Sigmoid colon (tissue), 7 donors: Measurements from ENCODE around the gene FAM83B. TPM values are rescaled to one million over a fixed set of nuclear protein-coding genes. Genes with fewer than 3 reads are reported as not detected.

Source experiments
- DNase-seq: peaks from one replicate; pipeline ENCODE4 v3.0.0-alpha.2; 2019
- H3K27ac ChIP-seq, 4 donors: fragments of 200-600 bp; sonication (generic); one replicate each; pipeline ENCODE4 v1.5.1; 2016 to 2019; ENCODE audit warnings: mild to moderate bottlenecking in 1 of 4
- H3K27me3 ChIP-seq, 3 donors: fragments of 200-600 bp; sonication (generic); one replicate each; pipeline ENCODE4 v1.5.1; 2019; ENCODE audit warnings: mild to moderate bottlenecking in 1 of 3
- H3K36me3 ChIP-seq, 4 donors: fragments of 200-600 bp; sonication (generic); one replicate each; pipeline ENCODE4 v1.5.1; 2016 to 2019
- H3K4me1 ChIP-seq, 4 donors: fragments of 200-600 bp; sonication (generic); one replicate each; pipeline ENCODE4 v1.5.1; 2017 to 2019
- H3K4me3 ChIP-seq, 4 donors: fragments of 200-600 bp; sonication (generic); one replicate each; pipeline ENCODE4 v1.5.1; 2017 to 2019; ENCODE audit warnings: mild to moderate bottlenecking in 2 of 4, moderate library complexity in 1 of 4
- H3K9me3 ChIP-seq, 4 donors: fragments of 200-600 bp in 3 of 4; sonication (generic) in 3 of 4; one replicate each; pipeline versions ENCODE4 v1.5.1 to v1.6.1; 2013 to 2019
- CTCF ChIP-seq, 4 experiments: fragments of 450-650 bp in 3 of 4; fragments of 200-600 bp in 1 of 4; IDR thresholded peaks; one replicate each; pipeline ENCODE4 v1.5.1; 2016 to 2019; ENCODE audit warnings: antibody characterized with exemption in 4 of 4, mild to moderate bottlenecking in 3 of 4, moderate library complexity in 2 of 4
- EP300 ChIP-seq, 4 donors: sonication (generic); formaldehyde crosslinking; IDR thresholded peaks; one replicate each; pipeline ENCODE4 v1.6.1; 2017; ENCODE audit warnings: antibody characterized with exemption in 4 of 4
- POLR2A ChIP-seq, 2 donors: fragments of 450-650 bp; IDR thresholded peaks; one replicate each; pipeline ENCODE4 v1.6.1; 2016; ENCODE audit warnings: antibody characterized with exemption in 2 of 2, mild to moderate bottlenecking in 2 of 2, moderate library complexity in 2 of 2
- POLR2AphosphoS5 ChIP-seq, 4 donors: sonication (generic); formaldehyde crosslinking; IDR thresholded peaks; one replicate each; pipeline ENCODE4 v1.6.1; 2017; ENCODE audit warnings: antibody characterized with exemption in 4 of 4
- WGBS, 2 donors: extraction: QIAGEN DNeasy Blood & Tissue Kit; methylation state at CpG; one replicate each; pipeline ENCODE4 v1.1.7; 2013; 5-methylcytosine and 5-hydroxymethylcytosine counted together
- intact Hi-C: fragments of 100-400 bp; cut with DNase I; formaldehyde crosslinking; loops from one replicate; pipeline ENCODE4 v1.15.1; 2023
- polyA plus RNA-seq, 3 donors: library from polyadenylated mRNA; stranded (reverse); fragments of 200-250 nt; gene quantifications; one replicate each; pipeline ENCODE4 v1.2.3, GENCODE V29; 2013
- total RNA-seq, 4 donors: library from RNA; depleted of rRNA; stranded (reverse); fragments of >200 nt; gene quantifications; one replicate each; pipeline ENCODE4 v1.1.0, GENCODE V29; 2016
- donor health status: healthy with polysubstance abuse.
- donor health status: Bipolar disorder and iron deficiency.
- donor health status: healthy.

Gene FAM83B
- total and polyA plus RNA-seq, 7 donors: under 0.01 to 5.1 (median 4.2) TPM; not detected in 3

GRCh38 chr6:54864272-54864671 lies 17.7 kb downstream of the FAM83B start:
- intact Hi-C loops: no loop called here
- H3K36me3 ChIP-seq: no peaks in the 10 kb centered on the region
- H3K4me1 ChIP-seq: no peaks in the 10 kb centered on the region
- no peak for DNase-seq
- H3K27ac ChIP-seq: no peak overlapping the region
- no peaks in the 10 kb centered on the region for H3K9me3 ChIP-seq
- no peak for TF ChIP-seq EP300 (IDR thresholded peaks at IDR 0.05)
- no peak for TF ChIP-seq POLR2AphosphoS5 (IDR thresholded peaks at IDR 0.05)
- no peak for TF ChIP-seq POLR2A (IDR thresholded peaks at IDR 0.05)
- TF ChIP-seq CTCF (IDR thresholded peaks at IDR 0.05): no peak
- 35 to 70% methylated on average over 2 of the region's 2 CpGs for WGBS, 2 donors
- no peak overlapping the region for H3K4me3 ChIP-seq
- H3K27me3 ChIP-seq: no peaks in the 10 kb centered on the region

- Histone ChIP-seq H3K27ac (no peak overlapping the region), H3K27me3 (no peaks in the 10 kb centered on the region), H3K9me3 (no peaks in the 10 kb centered on the region), H3K36me3 (no peaks in the 10 kb centered on the region), H3K4me3 (no peak overlapping the region), H3K4me1 (no peaks in the 10 kb centered on the region)
- TF ChIP-seq EP300 (IDR thresholded peaks at IDR 0.05): no peak
- TF ChIP-seq POLR2A (IDR thresholded peaks at IDR 0.05): no peak
- no peak for TF ChIP-seq CTCF (IDR thresholded peaks at IDR 0.05)
- no peak for TF ChIP-seq POLR2AphosphoS5 (IDR thresholded peaks at IDR 0.05)
- intact Hi-C loops: no loop called here
- WGBS, 2 donors: 75 to 86% methylated on average over 5 of the region's 5 CpGs
- DNase-seq: no peak
These were observed 18.6 kb downstream of the FAM83B start for GRCh38 chr6:54865091-54865631.

GRCh38 chr6:54868556-54868955 lies 22.0 kb downstream of the FAM83B start:
- intact Hi-C loops: no loop called here

GRCh38 chr6:54873599-54873998 lies 27.0 kb downstream of the FAM83B start:
- no peak for DNase-seq
- intact Hi-C loops: no loop called here
- Histone ChIP-seq H3K4me1 (no peaks in the 10 kb centered on the region), H3K9me3 (no peaks in the 10 kb centered on the region), H3K27ac (no peak overlapping the region), H3K36me3 (no peaks in the 10 kb centered on the region), H3K27me3 (no peaks in the 10 kb centered on the region), H3K4me3 (no peak overlapping the region)
- no peak for TF ChIP-seq CTCF (IDR thresholded peaks at IDR 0.05)
- no peak for TF ChIP-seq POLR2AphosphoS5 (IDR thresholded peaks at IDR 0.05)
- no peak for TF ChIP-seq POLR2A (IDR thresholded peaks at IDR 0.05)
- no peak for TF ChIP-seq EP300 (IDR thresholded peaks at IDR 0.05)
- 11 to 56% methylated on average over 1 of the region's 1 CpG for WGBS, 2 donors

More at GRCh38 chr6:54868556-54868955, 22.0 kb downstream of the FAM83B start:
- Histone ChIP-seq H3K9me3 (no peaks in the 10 kb centered on the region), H3K27me3 (no peaks in the 10 kb centered on the region), H3K27ac (no peak overlapping the region), H3K4me3 (no peak overlapping the region), H3K4me1 (no peaks in the 10 kb centered on the region), H3K36me3 (no peaks in the 10 kb centered on the region)
- DNase-seq: no peak
- TF ChIP-seq EP300 (IDR thresholded peaks at IDR 0.05) (no peak), CTCF (IDR thresholded peaks at IDR 0.05) (no peak), POLR2A (IDR thresholded peaks at IDR 0.05) (no peak)
